HG03575 (cell line): Measurements from ENCODE around the gene AGO3.
"Not testable (repeated sequence)": the region's sequence is repeated elsewhere in the genome, so short reads cannot be mapped to it uniquely, and the experiment has no call there.

Experiments used
- ATAC-seq: cut with Tn5 transposase; IDR thresholded peaks from one replicate; pipeline ENCODE4 v1.9.1; 2021; ENCODE audit not compliant: unreplicated experiment, insufficient number of reproducible peaks, low FRiP score; ENCODE audit errors: extremely low read depth

AGO3 gene

GRCh38 chr1:35915693-35916092 lies 15.2 kb upstream of the AGO3 start:
- no peak for ATAC-seq

DNA sequence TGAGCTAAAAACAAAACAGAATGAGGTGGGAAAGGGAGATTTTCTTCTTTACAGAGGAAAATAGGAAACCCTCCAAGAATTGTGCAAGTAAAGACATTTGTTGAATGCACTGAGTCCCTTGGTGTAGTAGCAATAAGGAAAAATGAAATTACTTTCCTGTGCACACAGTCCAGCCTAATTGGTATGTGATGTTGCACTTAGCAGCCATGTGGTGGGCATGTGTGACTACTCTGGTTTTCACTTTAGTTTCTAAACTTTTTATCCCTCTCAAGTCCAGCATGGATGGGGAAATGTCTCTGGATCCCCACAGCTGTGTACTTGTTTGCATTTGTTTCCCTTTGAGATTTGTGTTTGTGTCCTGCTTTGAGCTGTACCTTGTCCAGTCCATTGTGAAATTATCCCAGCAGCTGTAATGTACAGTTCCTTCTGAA lies 7.1 kb upstream of the AGO3 start:
- no peak for ATAC-seq

DNA sequence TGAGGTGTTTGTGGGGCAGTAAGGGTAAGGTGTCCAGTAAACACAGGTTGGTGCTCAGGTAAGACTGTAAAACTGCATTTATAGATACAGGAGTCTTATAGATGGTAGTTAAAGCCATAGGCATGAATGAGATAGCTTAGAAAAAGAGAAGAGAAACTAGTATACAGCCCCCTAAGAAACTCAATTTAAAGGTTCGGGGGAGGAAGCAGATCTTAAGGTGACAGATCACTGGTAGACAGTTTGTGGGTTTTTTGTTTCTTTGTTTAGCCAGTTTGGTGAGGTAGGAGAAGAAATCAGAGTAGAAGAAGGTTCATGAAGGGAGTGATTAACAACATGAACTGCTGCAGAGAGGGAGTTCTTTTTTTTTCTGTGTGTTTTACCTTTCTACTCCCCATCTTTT lies 6.1 kb upstream of the AGO3 start:
- ATAC-seq = no peak

GRCh38 chr1:35925741-35926140 lies 5.2 kb upstream of the AGO3 start:
- ATAC-seq = no peak

DNA sequence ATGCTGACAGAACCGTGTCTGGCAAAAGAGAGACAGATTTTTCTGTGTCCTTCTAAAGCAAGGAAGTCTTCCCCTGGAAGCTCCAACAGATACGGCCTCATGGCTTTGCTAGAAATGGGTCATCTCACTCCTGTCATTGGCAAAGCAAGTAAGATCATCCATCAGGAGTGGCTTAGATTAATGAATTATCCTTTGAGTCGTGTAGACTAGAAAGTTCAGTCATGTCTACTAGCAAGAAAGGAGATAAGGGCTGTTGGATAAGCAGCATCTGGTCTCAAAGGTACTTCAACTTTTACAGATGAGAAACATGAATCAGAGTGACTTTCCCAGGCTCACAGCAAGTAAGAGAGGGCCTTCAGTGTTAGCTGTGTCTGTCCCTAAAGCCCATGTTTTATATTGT lies 3.4 kb upstream of the AGO3 start:
- ATAC-seq = no peak

DNA sequence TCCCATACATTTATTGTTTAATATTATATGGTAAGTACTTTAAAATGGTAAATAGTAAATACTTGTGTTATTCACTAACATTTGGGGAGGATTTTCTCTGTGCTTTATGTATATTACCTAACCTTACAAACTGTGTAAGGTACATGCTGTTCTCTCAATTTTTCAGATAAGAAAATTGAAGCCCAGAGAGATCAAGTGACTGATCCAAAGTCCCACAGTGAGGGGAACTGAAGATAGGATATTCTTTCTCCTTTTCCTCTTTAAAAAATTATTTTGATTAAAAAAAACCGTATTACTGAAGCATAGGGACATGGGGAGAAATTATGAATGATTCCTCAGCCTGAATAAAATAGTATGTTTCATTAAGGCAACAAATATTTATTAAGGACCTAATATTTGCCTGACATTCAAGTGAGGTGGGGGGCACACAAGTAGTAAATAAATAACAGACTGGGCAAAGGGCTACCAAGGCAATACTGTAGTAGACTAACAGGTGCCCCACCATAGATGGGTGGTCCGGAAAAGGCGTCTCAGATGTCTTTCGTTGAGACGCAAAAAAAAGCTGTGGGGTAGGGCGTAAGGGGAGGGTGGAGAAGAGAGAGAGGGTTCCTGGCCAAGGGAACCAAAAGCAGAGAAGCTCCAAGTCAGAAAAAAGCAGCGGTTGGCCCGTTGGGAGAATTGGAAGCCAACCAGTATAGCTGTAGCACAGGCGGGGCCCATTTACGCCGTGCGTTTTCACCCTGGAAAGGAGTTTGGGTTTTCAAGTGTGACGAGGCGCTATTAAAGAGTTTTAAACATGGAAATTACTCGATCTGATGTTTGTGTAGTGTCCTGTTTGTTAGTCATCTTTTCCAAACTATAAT lies 944 bp upstream of the AGO3 start:
- no peak for ATAC-seq

DNA sequence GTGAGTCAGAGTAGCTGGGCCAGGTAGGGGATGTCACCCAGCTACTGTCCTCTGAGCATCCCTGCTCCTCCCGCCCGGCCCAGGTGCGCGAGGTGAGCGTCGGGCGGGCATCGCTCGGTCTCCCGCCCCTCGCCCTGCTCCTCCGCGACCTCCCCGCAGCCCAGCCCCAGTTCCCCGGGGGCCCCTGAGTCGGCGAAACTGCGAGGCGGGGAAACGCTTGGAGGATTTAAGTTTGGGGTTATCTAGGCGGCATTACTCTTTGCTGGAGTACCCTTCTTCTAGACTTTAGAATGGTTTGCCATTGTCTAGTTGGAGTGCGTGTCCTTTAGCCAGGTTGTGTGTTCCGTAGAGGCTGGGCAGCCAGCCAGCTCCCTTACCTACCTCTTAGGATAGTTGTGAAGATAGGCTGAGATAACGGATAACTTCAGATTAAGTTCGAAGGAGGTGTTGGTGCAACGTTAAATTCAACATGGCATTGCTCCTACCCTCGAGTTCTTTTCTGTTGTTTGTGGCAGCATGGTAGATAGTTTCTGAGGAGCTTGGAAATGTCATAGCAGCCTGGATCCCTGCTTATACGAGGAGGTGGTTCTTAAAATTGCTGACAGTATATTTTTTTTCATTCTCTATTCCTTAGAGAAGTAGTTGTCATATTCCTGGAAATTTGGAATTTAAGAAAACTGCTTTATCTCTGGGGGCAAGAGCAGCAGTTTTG lies 697 bp downstream of the AGO3 start:
- ATAC-seq = no peak

DNA sequence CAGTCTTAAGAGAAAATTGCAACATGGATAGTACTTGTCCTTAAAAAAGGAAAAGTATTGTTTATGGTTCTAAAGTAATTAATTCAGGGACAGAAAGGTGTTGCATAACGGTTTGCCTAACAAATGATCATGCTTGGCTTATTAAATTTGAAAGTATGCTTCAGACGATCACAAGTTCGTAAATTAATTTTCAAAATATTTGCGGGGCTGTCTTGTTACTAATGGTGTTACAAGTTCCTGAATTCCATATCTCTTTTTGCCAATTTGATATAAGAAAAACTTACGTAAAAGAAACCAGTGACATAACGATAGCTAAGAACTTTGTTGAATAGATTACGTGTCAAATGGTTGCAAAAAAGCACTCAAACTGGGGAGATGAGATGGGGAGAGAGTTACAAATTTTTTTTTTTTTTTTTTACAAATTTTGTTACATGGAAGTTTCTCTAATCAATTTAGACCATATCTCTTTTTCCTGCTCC lies 1.3 kb downstream of the AGO3 start:
- ATAC-seq = no peak

- no peak for ATAC-seq
Observed at GRCh38 chr1:35932941-35933340, 2.0 kb downstream of the AGO3 start.

DNA sequence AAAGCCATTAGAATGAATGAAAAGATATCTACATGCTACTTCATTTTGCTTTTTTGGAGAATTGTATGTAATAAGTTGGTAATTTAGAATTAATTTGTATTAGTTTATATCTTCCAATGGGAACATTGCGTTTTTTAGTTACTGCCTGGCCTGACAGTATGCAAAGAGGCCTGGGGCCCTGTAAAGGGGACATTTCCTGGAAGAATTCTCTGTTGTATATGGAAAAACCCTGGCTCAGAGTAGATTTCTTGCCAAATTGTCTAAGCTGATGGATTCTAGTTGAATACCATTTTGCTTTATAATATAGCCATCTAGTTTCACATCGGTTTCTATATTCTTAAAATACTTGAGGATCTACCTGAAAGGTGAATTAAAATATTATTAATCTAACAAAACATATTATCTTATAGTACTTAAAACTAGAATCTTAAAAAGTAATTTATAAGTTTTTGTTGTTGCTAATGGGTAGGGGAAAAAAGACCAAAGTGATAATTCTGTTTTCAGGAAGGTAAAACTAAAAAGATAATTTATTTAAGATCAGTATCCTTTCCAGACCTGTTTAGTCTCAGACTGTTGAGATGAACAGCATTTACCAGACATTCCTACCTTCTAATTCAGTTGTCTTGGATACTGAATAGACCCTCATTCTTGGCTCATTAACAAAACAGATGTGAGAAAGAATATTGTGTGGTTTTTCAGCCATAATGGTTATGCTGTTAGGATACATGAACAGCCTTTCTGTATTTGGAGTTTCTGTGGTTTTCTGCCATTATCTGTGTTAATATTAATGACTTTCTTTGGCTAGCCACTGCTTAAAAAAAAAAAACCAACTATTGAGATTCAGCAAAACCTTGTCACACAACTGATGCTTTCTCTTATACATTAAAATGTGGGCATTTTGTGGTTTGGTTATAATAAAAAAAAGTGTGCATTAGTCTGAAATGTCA lies 4.8 kb downstream of the AGO3 start:
- ATAC-seq = no peak

- no peak for ATAC-seq
Observed at GRCh38 chr1:35936838-35937237, 5.9 kb downstream of the AGO3 start.

GRCh38 chr1:35939484-35939883 lies 8.6 kb downstream of the AGO3 start:
- no peak for ATAC-seq

GRCh38 chr1:35945327-35945726 lies 14.4 kb downstream of the AGO3 start:
- no peak for ATAC-seq

DNA sequence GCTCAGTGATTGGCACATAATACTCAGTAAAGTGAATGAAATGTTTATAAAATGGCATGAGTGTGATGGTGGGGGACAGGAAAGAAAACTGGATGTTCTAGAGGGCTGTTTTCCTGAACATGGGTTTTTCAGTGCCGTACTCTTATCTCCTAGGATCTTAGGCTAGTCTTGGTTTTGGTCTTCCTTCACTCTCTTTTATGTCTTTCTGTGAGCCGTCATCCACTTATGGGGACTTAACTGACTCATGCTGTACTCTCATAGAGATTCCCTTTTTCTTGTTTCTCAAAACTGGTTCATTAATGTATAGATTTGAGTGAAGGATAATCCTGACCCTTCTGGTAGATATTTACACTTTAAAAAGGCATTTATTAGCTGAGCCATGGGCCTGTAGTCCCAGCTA lies 16.6 kb downstream of the AGO3 start:
- ATAC-seq = no peak

DNA sequence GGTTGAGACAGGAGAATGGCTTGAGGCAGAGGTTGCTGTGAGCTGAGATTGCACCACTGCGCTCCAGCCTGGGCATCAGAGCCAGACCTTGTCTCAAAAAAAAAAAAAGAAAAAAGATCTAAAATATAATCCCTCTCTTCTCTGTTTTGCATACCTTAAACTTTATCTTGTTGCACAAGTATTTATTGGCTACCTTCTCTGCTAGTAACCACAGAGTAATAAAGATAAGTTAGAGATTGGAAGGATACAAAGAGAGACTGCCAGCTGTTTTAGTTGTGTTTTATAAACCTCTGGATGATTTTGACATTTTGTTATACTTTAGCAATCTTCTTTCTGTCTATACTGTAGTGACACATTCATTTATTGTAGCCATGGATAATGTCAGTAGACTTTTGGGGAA lies 27.7 kb downstream of the AGO3 start:
- no peak for ATAC-seq

- ATAC-seq = no peak
Observed at GRCh38 chr1:35959304-35959703, 28.4 kb downstream of the AGO3 start.

- no peak for ATAC-seq
Observed at GRCh38 chr1:35962952-35963351, 32.0 kb downstream of the AGO3 start.

- ATAC-seq = not testable (repeated sequence)
Observed at GRCh38 chr1:35964277-35964676, 33.4 kb downstream of the AGO3 start.

DNA sequence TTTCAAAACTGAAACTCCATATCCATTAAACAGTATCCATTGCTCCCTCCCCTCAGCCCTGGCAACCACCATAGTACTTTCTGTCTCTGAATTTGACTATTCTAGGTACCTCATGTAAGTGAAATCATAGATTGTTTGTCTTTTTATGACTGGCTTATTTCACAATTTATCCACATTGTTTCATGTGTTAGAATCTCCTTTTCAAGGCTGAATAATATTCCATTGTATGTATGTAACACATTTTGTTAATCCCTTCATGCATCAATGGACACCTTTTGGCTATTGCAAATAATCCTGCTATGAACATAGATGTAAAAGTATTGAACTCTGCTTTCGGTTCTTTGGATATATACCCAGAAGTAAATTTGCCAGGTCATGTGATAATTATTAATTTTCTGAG lies 37.5 kb downstream of the AGO3 start:
- ATAC-seq = no peak
